ENCODE measurements around the gene GH2.
A peak's percentile ranks its signal among the peaks of the same experiment; 100 is the strongest.
"Not testable (repeated sequence)": the region's sequence is repeated elsewhere in the genome, so short reads cannot be mapped to it uniquely, and the experiment has no call there.

The GH2 gene

DNA sequence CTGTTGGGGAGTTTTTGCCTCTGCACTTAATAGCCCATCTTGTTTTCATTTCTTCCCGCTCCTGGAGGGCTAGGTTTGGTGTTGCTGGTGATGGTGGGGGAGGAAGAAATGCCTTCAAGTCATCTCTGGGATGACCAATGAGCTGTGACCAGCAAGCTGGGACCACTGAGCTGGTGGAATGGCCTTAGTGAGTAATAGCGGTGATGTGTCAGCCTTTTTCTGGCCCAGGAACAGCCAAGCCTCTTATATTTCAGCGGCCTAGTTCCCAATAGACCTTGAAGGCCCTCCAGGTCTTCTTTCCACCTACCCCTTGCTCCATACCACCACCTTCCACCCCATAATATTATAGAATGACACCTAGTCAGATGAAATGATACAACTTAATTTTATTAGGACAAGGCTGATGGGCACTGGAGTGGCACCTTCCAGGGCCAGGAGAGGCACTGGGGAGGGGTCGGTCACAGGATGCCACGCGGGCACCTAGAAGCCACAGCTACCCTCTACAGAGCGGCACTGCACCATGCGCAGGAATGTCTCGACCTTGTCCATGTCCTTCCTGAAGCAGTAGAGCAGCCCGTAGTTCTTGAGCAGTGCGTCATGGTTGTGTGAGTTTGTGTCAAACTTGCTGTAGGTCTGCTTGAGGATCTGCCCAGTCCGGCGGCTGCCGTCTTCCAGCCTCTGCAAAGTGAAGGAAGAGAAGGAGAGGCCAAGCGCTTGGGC lies 9.9 kb downstream of the GH2 start:
- not testable (repeated sequence) for DNase-seq

DNA sequence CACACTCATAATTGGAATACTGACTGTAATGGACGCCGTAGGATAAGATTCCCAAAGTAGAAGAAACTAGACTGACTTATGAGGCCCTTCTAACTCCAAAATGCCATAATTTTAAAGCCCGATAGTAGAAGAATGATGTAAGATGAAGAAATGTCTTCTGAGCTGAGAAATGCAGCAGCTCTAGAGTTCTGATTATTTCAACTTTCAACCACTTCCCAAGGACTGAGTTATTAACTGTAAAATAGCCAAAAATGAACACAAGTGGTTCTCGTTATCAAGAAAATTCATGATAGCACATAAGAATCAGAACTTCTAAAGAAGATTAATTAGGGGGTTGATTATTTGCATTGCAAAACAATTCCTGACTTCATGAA lies 11.5 kb downstream of the GH2 start:
- not testable (repeated sequence) for DNase-seq

DNA sequence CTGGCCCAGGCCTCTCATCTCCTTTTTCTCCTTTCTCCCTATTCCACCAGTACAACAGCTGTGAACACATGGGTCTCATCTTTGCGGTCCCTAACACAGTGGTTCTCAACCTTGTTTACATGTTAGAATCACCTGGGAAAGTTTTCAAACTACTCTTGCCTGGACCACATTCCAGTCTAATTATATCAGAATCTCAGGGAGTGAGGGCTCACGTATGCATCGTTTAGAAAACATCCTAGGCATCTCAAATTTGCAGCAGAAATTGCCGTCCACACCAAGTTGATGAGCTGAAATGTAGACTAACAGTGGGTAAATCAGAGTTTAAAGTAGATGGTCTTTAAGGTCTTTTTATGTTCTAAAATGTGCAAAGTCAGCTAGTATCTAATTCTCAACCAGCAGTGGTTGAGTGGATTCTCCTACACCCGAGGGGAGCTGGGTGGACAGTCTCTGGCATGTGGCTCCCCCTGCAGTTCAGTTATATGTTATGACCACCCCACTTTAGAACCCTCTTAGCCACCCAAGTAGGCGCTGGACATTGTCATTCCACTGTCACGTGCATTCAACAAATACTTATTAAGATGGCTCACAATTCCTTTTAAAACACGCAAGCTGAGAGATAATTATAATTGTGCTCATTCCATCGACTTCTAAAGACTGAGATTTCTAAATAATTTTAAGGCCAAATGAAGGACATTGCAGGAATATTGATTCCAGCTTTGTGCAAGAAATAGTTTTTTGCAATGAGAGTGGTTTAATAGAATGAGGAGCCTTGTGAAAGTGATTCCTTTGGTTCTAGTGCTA lies 12.1 kb downstream of the GH2 start:
- not testable (repeated sequence) for DNase-seq

DNA sequence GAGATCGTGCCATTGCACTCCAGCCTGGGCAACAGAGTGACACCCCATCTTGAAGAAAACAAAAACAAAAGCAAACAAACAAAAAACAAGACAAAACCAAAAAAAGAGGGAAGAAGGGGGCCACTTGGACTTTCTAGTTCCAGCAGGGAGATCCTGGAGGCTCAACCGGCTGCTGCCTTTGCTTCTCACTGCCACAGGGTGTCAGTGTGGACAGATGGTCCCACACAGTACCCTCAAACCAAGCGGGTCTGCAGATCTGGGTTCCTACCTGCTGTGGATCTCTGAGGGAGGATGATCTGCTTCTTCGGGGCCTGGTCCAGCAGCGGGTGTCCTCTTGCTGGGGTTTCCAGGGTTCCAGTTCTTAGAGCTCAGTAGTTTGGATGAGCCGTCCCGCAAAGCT lies 15.1 kb downstream of the GH2 start:
- not testable (repeated sequence) for DNase-seq

DNA sequence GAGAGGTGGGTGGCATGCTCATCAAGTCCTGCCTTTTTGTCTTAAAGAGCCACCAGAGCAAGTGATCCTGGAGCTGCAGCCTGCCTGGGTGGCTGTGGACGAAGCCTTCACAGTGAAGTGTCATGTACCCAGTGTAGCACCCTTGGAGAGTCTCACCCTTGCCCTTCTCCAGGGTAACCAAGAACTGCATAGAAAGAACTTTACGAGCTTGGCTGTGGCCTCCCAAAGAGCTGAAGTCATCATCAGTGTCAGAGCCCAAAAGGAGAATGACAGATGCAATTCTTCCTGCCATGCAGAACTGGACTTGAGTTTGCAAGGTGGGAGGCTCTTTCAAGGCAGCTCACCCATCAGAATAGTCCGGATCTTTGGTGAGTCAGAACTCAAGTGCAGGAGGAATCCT lies 22.5 kb downstream of the GH2 start:
- DNase-seq, result no peak

DNA sequence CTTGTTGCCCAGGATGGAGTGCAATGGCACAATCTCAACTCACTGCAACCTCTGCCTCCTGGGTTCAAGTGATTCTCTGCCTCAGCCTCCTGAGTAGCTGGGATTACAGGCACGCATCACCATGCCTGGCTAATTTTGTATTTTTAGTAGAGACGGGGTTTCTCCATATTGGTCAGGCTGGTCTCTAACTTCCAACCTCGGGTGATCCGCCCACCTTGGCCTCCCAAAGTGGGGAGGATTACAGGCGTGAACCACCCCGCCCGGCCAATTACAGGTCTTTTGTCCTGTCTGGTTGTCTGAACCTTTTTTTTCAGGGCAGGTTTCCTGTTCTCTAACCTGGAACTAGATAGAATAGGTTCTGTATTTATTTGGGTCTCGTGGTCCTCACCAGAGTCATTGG lies 25.3 kb downstream of the GH2 start:
- DNase-seq, result not testable (repeated sequence)

DNA sequence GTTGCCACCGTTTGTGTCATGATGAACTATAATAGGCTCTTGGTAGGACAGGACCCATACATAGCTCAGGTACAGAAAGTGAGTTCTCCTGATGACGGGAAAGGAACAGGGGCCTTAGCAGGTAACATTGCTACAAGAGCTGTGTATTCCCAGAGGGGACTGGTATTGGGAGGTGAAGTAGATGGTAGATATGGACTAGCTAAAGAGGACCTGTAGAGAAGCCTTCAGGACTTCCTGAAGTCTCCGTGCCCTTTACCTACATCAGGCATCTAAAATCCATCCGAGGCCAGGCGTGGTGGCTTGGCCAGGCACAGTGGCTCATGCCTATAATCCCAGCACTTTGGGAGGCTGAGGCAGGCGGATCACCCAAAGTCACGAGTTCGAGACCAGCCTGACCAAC lies 26.6 kb downstream of the GH2 start:
- no peak for DNase-seq

DNA sequence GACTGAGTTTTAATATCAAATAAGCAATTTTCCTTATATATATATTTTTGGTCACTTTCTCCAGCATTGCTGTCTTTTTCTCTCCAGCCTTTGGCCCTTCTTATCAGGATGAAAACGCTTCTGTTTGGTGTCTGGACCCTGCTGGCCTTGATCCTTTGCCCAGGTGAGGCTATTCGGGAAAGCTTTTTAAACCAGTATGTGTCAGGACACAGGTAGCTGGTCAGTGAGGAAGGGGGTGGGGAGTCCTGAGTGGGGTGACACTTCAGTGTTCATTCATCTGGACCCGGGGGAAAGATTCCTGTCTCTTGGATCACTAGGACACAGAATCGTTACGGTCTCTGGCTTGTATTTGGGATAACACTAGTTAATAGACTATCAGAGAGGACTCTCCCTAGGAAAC lies 27.0 kb downstream of the GH2 start:
- DNase-seq, result no peak

DNA sequence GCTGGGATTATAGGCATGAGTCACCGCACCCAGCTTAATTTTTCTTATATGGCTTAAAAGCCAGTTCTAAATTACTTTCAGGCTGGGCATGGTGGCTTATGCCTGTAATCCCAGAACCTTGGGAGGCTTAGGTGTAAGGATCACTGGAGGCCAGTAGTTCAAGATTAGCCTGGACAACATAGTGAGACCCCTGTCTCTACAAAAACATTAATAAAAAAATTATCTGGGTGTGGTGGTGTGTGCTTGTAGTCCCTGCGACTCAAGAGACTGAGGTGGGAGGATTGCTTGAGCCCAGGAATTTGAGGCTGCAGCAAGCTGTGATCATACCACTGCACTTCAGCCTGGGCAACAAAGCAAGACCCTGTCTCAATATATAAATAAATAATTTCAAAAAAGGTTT lies 28.5 kb downstream of the GH2 start:
- no peak for DNase-seq

DNA sequence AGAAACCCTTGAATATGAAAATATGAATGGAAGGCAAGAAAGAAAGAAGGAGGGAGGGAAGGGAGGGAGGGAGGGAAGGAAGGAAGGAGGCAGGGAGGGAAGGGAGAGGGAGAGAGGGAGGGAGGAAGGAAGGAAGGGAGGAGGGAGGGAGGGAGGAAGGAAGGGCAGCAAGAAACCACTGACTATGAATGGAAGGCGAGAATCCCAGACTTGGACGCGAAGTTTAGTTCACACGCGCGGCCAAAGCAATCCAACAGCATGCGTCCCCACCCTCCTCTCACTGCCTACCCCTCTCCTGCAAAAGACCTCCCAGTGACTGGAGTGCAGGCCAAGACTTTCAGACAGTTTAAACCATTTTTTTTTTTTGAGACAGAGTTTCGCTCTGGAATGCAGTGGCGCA lies 31.3 kb downstream of the GH2 start:
- DNase-seq, result no peak

DNA sequence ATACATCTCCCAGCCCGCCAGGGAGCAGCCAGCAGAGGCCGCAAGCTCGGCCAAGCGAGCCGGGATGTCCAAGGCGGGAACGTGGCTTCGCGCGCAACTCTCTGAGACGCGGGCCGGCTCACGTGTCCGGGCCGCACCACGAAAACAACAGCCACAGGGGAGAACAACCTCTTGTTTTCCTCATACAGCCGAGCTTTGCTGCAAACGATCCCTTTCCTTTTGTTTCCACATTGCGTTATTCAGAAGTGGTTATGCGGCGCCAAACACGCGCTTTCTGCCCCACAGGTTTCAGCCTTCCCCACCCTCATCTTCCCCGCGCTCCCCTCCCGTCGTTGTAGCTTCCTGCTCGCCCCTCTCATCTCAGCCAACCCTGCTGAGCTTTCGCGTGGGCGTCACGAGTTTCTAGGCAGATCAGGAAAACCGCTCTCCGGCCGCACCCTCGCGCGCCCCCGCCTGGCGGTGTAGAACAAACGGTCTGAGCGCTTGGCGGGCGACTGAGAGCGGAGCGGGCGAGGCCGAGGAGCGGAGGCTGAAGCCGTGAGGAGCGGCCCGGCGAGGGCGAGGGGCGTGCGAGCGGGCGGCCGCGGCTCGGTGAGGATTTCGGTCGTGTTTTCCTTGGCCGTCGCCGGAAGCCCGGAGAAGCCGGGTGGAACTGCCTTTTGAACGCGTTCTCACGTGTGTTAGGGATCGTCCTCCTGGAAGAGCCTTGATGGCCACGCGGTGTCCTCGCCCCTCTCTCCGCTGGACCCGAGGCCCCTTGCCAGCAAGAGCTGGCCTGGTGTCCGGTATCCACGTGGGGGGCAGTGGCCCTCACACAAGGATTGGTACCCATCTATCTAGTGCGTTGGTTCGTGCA lies 32.7 kb downstream of the GH2 start:
- peak in 1 of 2 experiments; percentile 49 for DNase-seq

DNA sequence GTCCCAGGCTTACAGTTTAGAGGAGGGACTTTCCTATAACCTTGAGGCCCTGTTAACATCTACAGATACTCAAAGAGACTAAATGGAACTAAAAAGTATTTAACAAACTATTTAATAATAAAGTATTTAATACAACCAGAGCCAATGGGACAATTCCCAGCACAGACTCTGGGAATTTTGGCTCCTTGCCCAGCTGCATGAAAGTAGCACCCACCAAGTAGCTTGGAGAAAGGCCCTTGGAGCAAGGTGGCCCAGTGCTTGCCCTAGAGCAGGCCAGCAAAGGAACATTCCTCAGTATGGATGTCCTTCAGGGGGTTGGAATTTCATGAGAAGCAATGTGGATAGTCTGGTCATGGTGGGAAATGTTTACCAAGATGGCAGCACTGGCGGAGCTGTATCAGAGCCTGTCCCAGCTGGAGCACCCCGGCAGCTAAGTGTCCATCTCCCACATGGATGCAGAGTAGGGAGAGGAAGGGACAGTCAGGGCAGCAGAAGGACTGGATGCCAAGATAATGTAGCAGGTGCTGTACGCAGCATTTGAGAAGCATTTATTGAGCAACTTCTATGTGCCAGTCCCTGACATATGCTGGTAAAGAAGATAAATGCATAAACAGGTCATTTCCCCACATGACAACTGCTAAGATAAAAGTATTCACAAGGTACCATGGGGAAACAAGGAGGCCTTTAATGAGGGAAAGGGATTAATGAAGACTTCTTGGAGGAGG lies 34.1 kb downstream of the GH2 start:
- DNase-seq, result no peak

DNA sequence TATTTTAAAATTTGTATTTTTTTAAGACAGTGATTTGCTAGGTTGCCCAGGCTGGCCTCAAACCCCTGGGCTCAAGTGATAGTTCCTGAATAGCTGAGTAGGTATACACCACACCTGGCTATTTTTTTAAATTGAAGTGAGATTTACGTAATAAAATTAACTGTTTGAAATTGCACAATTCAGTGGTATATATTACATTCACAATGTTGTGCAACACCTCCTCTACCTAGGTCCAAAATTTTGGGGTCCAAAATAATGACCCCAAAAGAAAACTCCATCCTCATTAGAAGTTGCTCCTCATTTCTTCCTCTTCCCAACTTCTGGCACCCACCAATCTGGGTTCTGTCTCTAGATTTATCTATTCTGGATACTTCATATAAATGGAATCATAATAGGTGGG lies 36.2 kb downstream of the GH2 start:
- DNase-seq, result no peak

DNA sequence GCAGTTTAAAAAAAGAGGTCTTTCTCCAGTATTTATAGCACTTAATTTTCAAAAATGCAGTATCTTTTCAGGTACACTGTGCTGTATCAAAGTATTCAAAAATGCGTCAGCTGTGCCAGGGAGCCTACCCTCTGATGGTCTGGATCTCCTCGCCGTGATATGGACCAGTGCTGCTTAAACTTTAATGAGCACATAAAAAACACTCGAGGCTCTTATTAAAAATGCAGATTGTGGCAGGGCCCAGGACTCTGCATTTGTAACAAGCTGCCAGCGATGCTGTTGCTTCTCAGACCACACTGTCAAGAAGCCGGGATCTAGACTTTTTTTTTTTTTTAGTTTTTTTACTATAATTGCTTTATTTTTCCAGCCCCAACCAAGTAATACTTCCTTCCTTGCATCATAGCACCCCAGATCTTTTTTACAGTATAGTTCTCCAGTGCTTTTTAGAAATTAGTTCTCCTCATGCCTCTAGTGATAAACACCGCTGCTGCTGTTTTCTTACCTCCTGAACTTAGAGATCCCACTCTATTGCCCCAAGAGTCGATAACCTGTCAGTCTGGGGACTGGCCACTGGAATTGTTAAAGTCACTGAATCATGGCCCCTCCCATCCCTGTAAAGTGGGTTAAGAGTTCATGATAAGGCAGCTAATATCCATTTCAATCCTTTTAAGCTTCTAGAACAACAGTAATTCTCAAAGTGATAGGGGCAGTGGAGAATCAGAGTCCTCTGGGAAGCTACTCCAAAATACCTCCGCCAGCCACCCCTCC lies 37.6 kb downstream of the GH2 start:
- no peak for DNase-seq

DNA sequence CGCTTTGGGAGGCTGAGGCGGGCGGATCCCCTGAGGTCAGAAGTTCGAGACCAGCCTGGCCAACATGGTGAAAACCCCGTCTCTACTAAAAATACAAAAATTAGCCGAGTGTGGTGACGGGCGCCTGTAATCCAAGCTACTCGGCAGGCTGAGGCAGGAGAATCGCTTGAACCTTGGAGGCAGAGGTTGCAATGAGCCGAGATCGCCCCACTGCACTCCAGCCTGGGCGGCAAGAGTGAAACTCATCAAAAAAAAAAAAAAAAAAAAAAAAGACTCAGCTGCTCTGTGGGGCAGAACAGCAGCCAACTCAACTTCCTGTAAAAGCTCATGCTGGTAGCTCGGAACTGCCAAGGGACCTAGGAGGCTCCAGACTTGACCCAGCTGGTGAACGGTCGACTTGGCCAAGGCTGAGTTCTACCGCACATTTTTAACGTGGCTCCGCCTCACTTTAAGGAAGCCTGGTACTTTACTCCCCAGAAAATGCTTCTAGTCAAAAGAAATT lies 38.3 kb downstream of the GH2 start:
- DNase-seq, result not testable (repeated sequence)

DNA sequence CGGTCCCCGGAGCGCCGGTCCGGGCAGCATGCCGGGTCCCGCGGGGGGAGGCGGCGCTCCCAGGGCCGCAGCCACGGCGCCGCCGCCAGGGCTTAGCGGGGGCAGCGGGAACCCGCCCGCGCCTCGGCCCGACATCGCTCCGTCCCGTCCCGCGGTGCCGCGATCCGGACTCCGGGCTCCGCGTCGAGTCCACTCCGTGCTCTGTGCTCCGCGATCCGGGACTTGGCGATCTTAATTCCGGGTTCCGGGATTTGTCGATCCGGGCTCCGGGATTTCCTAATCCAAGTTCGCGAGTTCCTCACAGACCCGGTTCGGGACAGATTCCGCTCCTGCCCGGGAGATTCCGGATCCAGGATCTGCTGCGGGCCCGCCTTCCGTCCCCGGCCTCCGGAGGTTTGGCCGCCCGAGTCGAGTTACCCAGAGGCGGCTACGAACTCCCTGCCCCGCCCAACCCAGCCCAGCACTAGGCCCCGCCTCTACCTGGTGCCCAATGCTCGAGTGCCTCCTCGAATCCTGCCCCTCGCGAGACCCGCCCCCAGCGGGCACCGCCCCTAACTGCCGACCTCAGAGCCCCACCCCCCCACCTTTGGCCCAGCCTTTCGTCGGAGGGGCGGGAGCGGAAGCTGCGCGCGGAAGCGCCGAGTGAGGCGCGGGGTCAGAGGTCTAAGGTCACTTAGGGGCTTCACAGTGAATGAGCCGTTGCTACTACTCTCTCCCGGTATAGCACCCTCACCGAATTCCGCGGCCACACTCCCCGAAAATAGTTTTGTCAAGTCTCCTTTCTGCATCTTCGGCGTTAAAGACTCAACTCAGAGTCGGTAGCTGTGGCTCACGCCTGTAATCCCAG lies 39.0 kb downstream of the GH2 start, which contains the start of gene SMARCD2:
Gene SMARCD2, minus strand, starts transcription at position 146 of the 847 bp plus-strand sequence. Its CDS starts 11 bp downstream, at position 135.
- DNase-seq, result peak; percentile 76 to 90

DNA sequence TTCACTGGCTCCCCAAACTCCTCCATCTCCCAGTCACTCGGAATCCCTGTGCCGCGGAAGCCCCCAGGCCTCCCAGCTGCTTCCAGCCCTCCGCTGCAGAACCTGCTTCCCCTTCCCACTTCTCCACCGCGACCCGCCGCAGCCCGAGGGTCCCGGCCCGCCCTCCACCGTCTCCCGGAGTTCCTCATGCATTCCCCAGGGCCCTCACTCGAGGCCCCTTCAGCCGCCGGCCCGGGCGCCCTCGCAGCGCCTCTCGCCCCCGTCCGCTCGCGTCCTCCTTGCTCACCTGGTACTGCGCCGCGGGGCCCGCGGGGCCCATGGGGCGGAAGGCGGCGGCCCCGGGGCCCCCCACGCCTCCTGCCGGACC lies 39.6 kb downstream of the GH2 start:
- no peak for DNase-seq

DNA sequence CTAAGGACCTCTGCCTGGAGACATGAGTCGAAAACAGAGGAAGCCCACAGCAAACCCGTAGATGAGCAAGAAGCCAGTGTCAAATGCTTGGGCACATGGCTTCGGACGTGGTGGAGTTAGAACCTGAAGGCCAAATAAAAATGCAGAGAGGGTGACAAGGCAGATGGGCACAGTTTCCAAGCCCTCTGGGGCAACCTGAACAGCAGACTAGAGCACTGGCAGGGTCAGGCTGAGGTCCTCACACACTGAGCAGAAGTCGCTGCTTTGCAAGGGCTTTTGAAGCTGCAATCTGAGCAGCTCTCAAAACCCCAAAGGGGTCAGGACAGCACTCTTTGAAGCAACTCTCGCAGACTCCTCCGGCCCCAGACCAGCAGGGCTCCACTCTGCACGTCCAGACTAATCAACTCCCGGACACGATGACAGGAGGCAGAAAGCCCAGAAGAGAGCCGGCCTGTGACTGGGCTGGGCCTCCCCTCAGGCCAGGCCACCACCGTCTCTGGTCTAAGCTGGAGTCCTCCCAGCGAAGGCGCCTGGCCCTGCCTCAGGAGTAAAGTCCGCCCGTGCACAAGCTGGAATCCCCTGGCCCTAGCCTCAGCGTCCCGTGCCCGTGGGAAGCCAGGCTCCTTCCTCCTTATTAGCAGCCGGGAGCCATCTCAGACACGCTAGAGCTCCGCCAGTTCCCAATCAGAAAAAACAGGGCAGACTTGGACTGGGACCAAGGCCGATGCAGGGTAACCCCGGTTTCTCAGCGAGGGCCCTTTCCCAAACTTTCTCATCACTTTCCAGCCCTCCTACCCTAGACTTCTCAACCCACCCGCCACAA lies 40.2 kb downstream of the GH2 start:
- peak in 1 of 2 experiments; percentile 48 for DNase-seq

DNA sequence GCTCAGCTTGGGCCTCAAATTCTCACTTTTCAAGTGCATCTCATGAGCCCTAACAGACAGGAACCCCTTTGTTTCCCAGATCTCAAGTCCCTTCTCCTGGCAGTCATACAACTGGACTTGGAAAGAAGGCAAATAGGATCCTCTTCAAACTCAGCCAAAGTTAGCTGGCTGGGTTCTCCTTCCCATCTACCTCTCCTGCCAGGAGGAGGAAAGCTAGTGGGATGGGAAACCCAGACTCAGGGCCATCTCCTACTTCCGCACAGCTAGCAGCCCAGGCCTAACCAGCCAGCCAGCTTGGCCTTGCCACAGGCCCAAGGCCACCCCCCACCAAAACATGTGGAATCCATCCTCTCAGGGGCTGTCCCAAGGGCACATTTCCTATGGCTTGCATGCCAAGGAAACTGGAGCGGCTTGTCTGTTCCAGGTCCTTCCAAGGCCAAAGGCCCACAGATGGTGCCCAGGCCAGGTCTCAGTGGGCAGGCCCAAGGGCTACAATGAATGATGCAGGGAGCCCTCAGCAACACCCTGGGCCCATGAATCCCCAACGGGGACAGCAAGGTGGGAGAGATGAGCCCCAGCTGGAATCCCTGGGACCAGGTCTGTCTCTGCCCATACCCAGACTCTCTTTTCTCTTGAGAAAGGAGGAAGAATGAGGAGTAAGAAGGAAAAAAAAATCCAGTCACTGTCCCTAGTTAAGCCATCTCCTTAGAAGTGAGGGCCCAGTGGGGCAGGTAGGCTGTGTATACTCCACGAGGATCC lies 41.0 kb downstream of the GH2 start:
- DNase-seq, result no peak

Data from cerebellar nuclear complex (tissue), 1 donor.